ENCODE data around the gene C3orf85.

- TF ChIP-seq POLR2A (IDR thresholded peaks at IDR 0.05) (no peak), CTCF (IDR thresholded peaks at IDR 0.05) (no peak)
Observed at GRCh38 chr3:109149078-109149477, 12.6 kb downstream of the C3orf85 start.

Measured in adrenal gland (tissue), 5 donors.